Breast epithelium (tissue), 4 donors: ENCODE results near the gene TRPV6. TPM values are rescaled to one million over a fixed set of nuclear protein-coding genes. Genes with fewer than 3 reads are reported as not detected.

Source experiments
- DNase-seq, 2 donors: peaks; one replicate each; pipeline ENCODE4 v3.0.0-alpha.2; 2019; ENCODE audit warnings: low spot score in 2 of 2
- H3K27ac ChIP-seq, 2 donors: fragments of 200-600 bp; sonication (generic) in 1 of 2; one replicate each; pipeline ENCODE4 v1.5.1; 2016 to 2019; ENCODE audit warnings: mild to moderate bottlenecking in 1 of 2
- H3K27me3 ChIP-seq, 2 donors: fragments of 200-600 bp; sonication (generic) in 1 of 2; one replicate each; pipeline versions ENCODE4 v1.5.1 to v1.6.0; 2017 to 2019; ENCODE audit warnings: control low read depth in 1 of 2, mild to moderate bottlenecking in 1 of 2
- H3K36me3 ChIP-seq: fragments of 200-600 bp; one replicate; pipeline ENCODE4 v1.5.1; 2019
- H3K4me1 ChIP-seq, 2 donors: fragments of 200-600 bp; sonication (generic); one replicate each; pipeline ENCODE4 v1.5.1; 2016 to 2019; ENCODE audit warnings: control low read depth in 1 of 2
- H3K4me3 ChIP-seq, 3 donors: fragments of 200-600 bp; sonication (generic); 1 replicate in 2 of 3; 2 replicates in 1 of 3; pipeline ENCODE4 v1.5.1; 2016 to 2019; ENCODE audit warnings: mild to moderate bottlenecking in 3 of 3, moderate library complexity in 2 of 3
- H3K9me3 ChIP-seq, 2 donors: fragments of 200-600 bp; sonication (generic) in 1 of 2; one replicate each; pipeline ENCODE4 v1.5.1; 2016 to 2019; ENCODE audit warnings: control low read depth in 1 of 2
- POLR2A ChIP-seq: fragments of 450-650 bp; IDR thresholded peaks from one replicate; pipeline ENCODE4 v1.6.1; 2016; ENCODE audit warnings: antibody characterized with exemption, mild to moderate bottlenecking, moderate library complexity
- POLR2AphosphoS5 ChIP-seq, 3 donors: sonication (generic); formaldehyde crosslinking; IDR thresholded peaks; one replicate each; pipeline ENCODE4 v1.6.1; 2017; ENCODE audit warnings: antibody characterized with exemption in 3 of 3
- intact Hi-C: fragments of 100-400 bp; cut with DNase I; formaldehyde crosslinking; loops from one replicate; pipeline ENCODE4 v1.15.1; 2023; ENCODE audit warnings: low total_unique reads
- total RNA-seq, 3 donors: library from RNA; depleted of rRNA; stranded (reverse); fragments of >200 nt; gene quantifications; one replicate each; pipeline ENCODE4 v1.1.0, GENCODE V29; 2016
- TF ChIP-seq, protein P1 (sequence below), 3 donors: fragments of 450-650 bp; IDR thresholded peaks; one replicate each; pipeline ENCODE4 v1.5.1; 2016 to 2017; ENCODE audit warnings: antibody characterized with exemption in 3 of 3, mild to moderate bottlenecking in 3 of 3, moderate library complexity in 3 of 3

TRPV6 gene
- total RNA-seq, 3 donors from 2014 or later, result under 0.01 to 19.8 (median 13.4) TPM

DNA sequence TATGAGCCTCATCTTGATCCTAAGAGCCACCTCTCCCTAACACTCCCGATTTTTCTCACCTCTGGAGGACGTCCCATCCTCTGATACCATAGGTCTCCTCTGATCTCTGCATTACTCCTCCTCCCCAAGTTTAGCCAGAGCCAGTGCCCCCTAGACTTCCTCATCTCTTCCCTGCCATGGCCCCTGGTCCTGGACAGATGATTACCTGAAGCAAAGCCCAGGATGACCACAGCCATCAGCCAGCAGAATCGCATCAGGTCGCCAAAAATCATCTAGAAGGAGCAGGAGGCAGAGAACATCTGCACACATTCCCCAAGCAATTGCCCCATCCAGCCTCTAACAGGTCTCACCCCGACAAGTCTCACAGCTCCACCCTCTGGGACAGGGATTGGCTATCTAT is 11.7 kb downstream of the TRPV6 start:
- H3K4me1 ChIP-seq, result no peaks in the 10 kb centered on the region
- H3K27me3 ChIP-seq, result no peaks in the 10 kb centered on the region
- intact Hi-C loops, result loop anchor here (2.0 kb wide), 1 partner anchor 15 kb away; no protein-coding TSS in a partner anchor
- no peak overlapping the region for H3K27ac ChIP-seq
- H3K9me3 ChIP-seq, result no peaks in the 10 kb centered on the region
- H3K36me3 ChIP-seq, result no peaks in the 10 kb centered on the region
- TF ChIP-seq, protein P1, sequence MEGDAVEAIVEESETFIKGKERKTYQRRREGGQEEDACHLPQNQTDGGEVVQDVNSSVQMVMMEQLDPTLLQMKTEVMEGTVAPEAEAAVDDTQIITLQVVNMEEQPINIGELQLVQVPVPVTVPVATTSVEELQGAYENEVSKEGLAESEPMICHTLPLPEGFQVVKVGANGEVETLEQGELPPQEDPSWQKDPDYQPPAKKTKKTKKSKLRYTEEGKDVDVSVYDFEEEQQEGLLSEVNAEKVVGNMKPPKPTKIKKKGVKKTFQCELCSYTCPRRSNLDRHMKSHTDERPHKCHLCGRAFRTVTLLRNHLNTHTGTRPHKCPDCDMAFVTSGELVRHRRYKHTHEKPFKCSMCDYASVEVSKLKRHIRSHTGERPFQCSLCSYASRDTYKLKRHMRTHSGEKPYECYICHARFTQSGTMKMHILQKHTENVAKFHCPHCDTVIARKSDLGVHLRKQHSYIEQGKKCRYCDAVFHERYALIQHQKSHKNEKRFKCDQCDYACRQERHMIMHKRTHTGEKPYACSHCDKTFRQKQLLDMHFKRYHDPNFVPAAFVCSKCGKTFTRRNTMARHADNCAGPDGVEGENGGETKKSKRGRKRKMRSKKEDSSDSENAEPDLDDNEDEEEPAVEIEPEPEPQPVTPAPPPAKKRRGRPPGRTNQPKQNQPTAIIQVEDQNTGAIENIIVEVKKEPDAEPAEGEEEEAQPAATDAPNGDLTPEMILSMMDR (IDR thresholded peaks at IDR 0.05), result no peak
- TF ChIP-seq POLR2AphosphoS5 (IDR thresholded peaks at IDR 0.05) (no peak), POLR2A (no peak)
- no peak overlapping the region for H3K4me3 ChIP-seq
- no peak for DNase-seq

DNA sequence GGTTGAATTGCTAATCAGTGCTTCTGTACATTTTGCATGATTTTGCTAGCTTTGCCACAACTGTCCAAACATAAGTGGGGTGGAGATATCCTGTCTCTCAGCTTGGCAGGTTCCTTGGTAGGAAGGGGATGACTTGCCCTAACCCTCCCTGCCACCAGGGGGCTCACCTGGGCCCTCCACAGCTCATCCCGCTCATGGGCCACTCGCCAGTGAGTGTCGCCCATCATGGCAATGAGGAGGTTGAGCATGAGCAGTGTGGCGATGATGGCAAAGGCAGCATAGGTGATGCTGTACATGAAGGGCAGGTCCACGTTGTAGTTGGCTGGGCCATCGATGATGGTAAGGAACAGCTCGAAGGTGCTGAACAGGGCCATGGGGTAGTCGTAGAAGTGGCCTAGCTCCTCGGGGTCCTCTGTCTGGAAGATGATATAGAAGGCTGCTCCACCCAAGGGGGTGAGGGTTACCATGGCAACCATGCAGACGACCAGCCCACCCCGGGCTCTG is 12.2 kb downstream of the TRPV6 start:
- peak in 1 of 2 donors; percentile 49 for DNase-seq
- Histone ChIP-seq H3K36me3 (no peaks in the 10 kb centered on the region), H3K4me3 (no peak overlapping the region), H3K9me3 (no peaks in the 10 kb centered on the region), H3K27me3 (no peaks in the 10 kb centered on the region), H3K27ac (no peak overlapping the region), H3K4me1 (no peaks in the 10 kb centered on the region)
- intact Hi-C loops, result no loop called here
- no peak for TF ChIP-seq POLR2A
- TF ChIP-seq, protein P1 (IDR thresholded peaks at IDR 0.05), result peak in 2 of 3 donors; percentile 30 to 40

DNA sequence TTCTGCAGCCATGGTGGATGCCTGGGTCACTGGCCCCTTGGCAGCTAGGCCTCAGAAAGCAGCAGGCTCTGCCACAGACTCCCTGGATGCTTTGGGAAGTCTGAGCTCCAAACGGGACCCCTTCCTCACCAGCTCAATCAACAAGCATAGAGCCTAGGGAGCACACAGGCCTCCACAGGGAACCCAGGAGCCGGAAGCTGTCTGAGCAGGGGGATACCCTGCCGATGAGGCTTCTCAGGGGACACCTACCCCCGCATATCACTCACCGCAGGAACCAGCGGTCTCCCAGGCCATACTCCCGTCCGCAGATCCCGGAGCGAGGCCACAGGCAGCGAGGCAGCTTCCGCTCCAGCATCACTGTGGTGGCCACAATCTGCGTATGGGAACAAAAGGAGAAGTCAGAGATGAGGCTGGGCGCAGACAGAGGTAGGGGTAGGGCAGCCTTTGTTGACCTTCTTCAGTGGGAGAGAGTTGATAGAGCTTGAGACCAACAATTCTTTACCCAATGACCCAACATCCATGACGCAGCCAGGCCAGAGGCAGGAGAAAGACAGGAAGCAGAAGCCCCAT is 13.4 kb downstream of the TRPV6 start:
- Histone ChIP-seq H3K27me3 (no peaks in the 10 kb centered on the region), H3K9me3 (no peaks in the 10 kb centered on the region), H3K4me1 (no peaks in the 10 kb centered on the region), H3K36me3 (no peaks in the 10 kb centered on the region), H3K4me3 (no peak overlapping the region), H3K27ac (no peak overlapping the region)
- intact Hi-C loops, result no loop called here
- TF ChIP-seq POLR2A (no peak), POLR2AphosphoS5 (IDR thresholded peaks at IDR 0.05) (no peak)
- TF ChIP-seq, protein P1 (IDR thresholded peaks at IDR 0.05), result no peak
- peak; percentile 12 to 34 for DNase-seq

DNA sequence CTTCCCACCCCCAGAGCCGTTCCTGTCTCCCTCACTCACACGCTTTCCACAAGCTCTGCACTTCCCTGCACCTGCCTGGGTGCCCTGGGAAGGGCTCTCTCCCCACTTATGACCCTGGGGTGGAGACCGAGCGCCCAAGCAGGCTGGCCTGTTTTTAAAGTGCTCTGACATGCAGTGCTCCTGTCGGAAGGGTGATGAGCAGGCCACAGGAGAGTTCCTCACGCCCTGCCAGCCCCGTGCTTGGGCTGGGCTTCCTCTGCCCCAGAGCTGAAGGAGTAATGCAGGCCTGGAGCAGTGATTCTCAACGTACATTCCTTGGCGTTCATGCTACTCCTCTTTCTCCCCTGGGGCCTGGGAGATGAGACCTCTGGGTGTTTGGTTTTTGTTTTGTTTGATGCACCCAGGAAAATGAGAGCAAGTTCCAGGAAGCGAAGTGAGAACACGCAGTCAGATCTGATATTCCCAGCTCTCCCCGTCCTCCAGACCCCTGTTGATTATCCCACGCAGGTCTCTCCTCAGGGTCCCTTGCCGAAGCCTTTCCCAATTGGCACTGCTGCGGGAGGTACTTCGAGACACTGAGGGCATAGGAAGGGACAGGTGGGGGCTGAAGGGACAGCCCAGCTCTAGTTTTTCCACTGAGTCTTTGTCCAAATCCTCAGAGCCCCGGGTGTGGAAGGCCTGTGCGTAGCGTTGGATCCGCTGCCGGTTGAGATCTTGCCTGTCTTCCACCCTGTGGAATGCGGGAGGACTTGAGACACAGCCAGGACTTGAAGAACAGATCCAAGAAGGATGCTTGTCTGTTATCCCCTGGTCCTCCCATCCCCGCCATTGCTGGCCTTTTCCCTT is 14.1 kb downstream of the TRPV6 start:
- Histone ChIP-seq H3K27ac (no peak overlapping the region), H3K9me3 (no peaks in the 10 kb centered on the region), H3K4me3 (no peak overlapping the region), H3K36me3 (no peaks in the 10 kb centered on the region), H3K27me3 (no peaks in the 10 kb centered on the region), H3K4me1 (no peaks in the 10 kb centered on the region)
- DNase-seq, result peak in 1 of 2 donors; percentile 30
- TF ChIP-seq, protein P1 (IDR thresholded peaks at IDR 0.05), result no peak
- TF ChIP-seq POLR2AphosphoS5 (IDR thresholded peaks at IDR 0.05) (no peak), POLR2A (no peak)
- intact Hi-C loops, result no loop called here
